ENCODE data around the gene LOXHD1. TPM values are rescaled to one million over a fixed set of nuclear protein-coding genes. Genes with fewer than 3 reads are reported as not detected.

Gene LOXHD1
- total and polyA plus RNA-seq, 2 of the 4 experiments (the other 2 are of a cell fraction): not detected

- H3K27ac ChIP-seq (ENCODE audit: insufficient read depth, low read length): no peak overlapping the region
- H4K20me1 ChIP-seq (ENCODE audit: insufficient read depth, low read length): no peaks in the 10 kb centered on the region
- CTCF ChIA-PET: no interaction called here
- in situ Hi-C loops (cut with MboI; ENCODE audit: low sequenced_read_pairs): no loop called here
- no peaks in the 10 kb centered on the region for H3K79me1 ChIP-seq (ENCODE audit: low read depth in 1 of 2, low read length in 2 of 2)
- H2AFZ ChIP-seq (replicated peaks; ENCODE audit: low read length, poor library complexity): no peak overlapping the region
- DNase-seq (no peak), ATAC-seq (ENCODE audit: low read depth) (no peak)
- no peaks in the 10 kb centered on the region for H3K9me1 ChIP-seq (ENCODE audit: insufficient read depth, low read length)
- no peak overlapping the region for H2AK5ac ChIP-seq (ENCODE audit: low read depth, low read length)
- intact Hi-C loops (cut with micrococcal nuclease): no loop called here
- no peaks in the 10 kb centered on the region for H3K36me3 ChIP-seq (ENCODE audit: control insufficient read depth, insufficient read depth, low read length)
- H2BK5ac ChIP-seq (ENCODE audit: low read depth, low read length, poor library complexity, severe bottlenecking): no peak overlapping the region
- H2BK15ac ChIP-seq (ENCODE audit: low read depth, low read length): no peak overlapping the region
- no peak overlapping the region for H3K18ac ChIP-seq (ENCODE audit: low read depth, low read length)
- H3K4ac ChIP-seq (ENCODE audit: low read depth, low read length): no peak overlapping the region
- H2AK9ac ChIP-seq (replicated peaks; ENCODE audit: low read depth, low read length, poor library complexity): no peak overlapping the region
- no peak overlapping the region for H4K91ac ChIP-seq (ENCODE audit: insufficient read depth, low read depth, low read length)
- H3K9me3 ChIP-seq (ENCODE audit: control insufficient read depth, insufficient read depth, low read length): no peaks in the 10 kb centered on the region
- dilution Hi-C loops (cut with HindIII; ENCODE audit: low sequenced_read_pairs, unreplicated experiment): no loop called here
- H3K4me3 ChIP-seq (ENCODE audit: insufficient read depth, low read depth, low read length): no peak overlapping the region
- H3K4me1 ChIP-seq (ENCODE audit: control insufficient read depth, insufficient read depth, low read length): no peaks in the 10 kb centered on the region
- peaks cover 4% of the 10 kb centered on the region; the same call in 1 of the 2 replicates for H3K27me3 ChIP-seq (ENCODE audit: control insufficient read depth, insufficient read depth, low read length)
- H3K23ac ChIP-seq (ENCODE audit: low read depth, low read length): no peak overlapping the region
- H4K8ac ChIP-seq (ENCODE audit: low read depth in 2 of 2, low read length in 2 of 2): no peak overlapping the region
- H3K56ac ChIP-seq (ENCODE audit: extremely low read depth, insufficient read depth, low read length): no peak overlapping the region
- no peak overlapping the region for H2BK20ac ChIP-seq (ENCODE audit: low read depth, low read length)
- H3K9ac ChIP-seq (ENCODE audit: low read depth, low read length): no peak overlapping the region
- BruUV-seq (replicated peaks): no TSS peak
- TF ChIP-seq CEBPB (IDR thresholded peaks at IDR 0.05; ENCODE audit: low read depth, low read length): no peak
- TF ChIP-seq BHLHE40 (IDR thresholded peaks at IDR 0.05; ENCODE audit: low read depth, low read length): no peak
- TF ChIP-seq RFX5 (IDR thresholded peaks at IDR 0.05; ENCODE audit: low read depth, low read length): no peak
- no peak for TF ChIP-seq MXI1 (IDR thresholded peaks at IDR 0.05; ENCODE audit: borderline replicate concordance, low read depth, low read length)
- POLR2A ChIA-PET (ENCODE audit: unreplicated experiment): no interaction called here
- H3K14ac ChIP-seq (replicated peaks; ENCODE audit: low read depth, low read length): no peak overlapping the region
- no peak overlapping the region for H2BK120ac ChIP-seq (ENCODE audit: low read depth, low read length)
- H4K5ac ChIP-seq (ENCODE audit: low read depth, low read length): no peak overlapping the region
- WGBS, 2 experiments (ENCODE audit: extremely low coverage in 2 of 2, insufficient read length in 1 of 2): 45% methylated on average over 3 of the region's 5 CpGs; no CpG with 5 or more reads in 1 of the 2 experiments
- no peak overlapping the region for H3K4me2 ChIP-seq (ENCODE audit: low read depth, low read length)
These were observed 14.5 kb downstream of the LOXHD1 start for GRCh38 chr18:46642561-46642960.
